GM12892 (cell line): ENCODE data around the gene LRRN1.

Experiments
- POLR2A ChIP-seq: IDR thresholded peaks from 2 replicates; pipeline ENCODE4 v1.6.1; 2011; ENCODE audit warnings: low read depth, low read length, control low read depth
- POLR2AphosphoS5 ChIP-seq: IDR thresholded peaks from 2 replicates; pipeline ENCODE4 v1.6.1; 2011; ENCODE audit warnings: low read depth, low read length, control low read depth
- TAF1 ChIP-seq: IDR thresholded peaks from 2 replicates; pipeline ENCODE4 v1.6.1; 2011; ENCODE audit warnings: low read depth, mild to moderate bottlenecking, control low read depth, low read length, borderline replicate concordance

GRCh38 chr3:3799173-3800079 lies at the start of gene LRRN1:
- TF ChIP-seq POLR2A: no peak
- TF ChIP-seq TAF1: no peak
- no peak for TF ChIP-seq POLR2AphosphoS5
